A549 treated with dexamethasone at 1 μM for 4 hours (cell line): ENCODE data around the gene CBFA2T3. TPM values are rescaled to one million over a fixed set of nuclear protein-coding genes. Genes with fewer than 3 reads are reported as not detected.

Experiments used
- total RNA-seq: library from RNA; stranded (reverse); fragments of 200-300 nt; extraction: Qiagen RNA extraction; gene quantifications from 5 replicates; pipeline ENCODE4 v1.2.3, GENCODE V29; 2022

The CBFA2T3 gene
- total RNA-seq = 0.88 to 1.5 TPM (median 1.0 TPM) in 5 replicates

DNA sequence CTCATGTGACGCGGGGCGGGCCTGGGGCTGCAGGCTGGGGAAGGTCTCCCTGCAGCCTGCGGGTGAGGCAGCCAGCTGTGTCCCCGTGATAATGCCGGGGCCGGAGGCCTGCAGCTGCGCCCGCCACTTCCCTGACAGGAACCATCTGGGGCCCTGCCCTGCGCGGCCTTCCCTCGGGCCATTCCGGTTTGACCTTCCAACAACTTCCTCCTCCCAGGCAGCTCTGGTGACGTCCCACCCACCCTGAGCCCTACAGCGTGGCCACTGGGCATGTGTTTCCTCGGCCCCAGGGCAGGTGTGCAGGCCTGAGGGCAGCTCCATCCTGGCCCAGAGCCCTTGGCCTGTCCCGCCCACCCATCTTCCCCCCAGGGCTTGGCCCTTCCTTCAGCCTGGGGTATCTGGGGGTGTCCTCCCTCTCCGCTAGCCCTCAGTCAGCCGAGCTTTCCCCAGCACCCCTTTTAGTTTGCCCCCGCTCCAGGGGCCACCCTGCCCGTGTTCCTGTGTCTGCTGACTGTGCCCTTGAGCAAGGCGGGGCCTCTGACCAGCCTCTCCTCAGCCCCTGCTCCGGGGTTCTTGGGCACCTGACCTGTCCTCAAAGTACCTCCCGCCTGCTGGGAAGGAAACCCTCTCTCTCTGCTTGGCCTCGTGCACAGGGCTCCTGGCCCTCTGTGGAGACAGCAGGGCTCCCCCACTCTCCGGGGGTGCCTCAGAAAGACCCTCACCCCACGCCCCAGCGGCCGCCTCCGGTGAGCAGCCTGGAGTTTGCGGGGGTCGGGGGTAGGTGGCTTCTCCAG is at the start of gene CBFA2T3:
Gene CBFA2T3 (minus strand): TSS at position 190 of the 794 bp plus-strand sequence. CDS start 400 bp downstream, outside the sequence.

DNA sequence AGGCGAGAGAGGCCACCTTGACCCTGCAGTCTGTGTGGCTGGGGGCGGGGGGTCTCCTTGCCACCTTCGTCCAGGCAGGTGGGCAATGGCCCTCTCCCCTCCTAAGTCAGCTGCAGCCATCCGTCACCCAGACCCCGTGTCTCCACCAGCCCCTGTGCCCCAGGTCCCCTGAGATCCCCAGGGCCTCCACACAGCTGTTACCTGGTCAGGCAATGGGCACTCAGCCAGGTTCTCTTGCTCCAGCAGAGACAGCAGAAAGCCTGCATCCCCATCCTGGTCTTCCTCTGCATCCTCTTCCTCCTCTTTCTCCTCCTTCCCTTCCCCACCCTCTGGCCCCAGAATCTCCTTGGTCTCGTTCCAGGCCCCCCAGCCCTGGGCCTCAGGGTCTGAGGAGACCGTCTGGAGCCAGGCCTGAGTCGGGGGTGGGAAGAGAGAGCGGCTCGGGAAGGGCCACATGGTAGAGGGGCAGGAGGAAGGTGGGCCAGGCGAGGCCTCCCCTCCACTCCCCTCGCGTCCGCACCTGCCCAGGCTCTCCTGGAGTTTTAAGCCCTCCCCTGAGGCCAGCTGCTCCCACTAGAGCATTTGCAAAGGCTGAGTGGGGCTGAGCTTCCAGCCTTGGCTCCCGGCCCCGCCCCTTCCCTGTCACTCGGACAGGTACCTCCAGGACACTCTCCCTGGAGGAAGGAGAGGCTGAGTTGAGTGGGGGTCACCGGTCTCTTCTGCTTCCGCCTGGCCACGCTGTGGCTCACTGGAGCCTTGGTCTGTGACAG is 110.7 kb downstream of the CBFA2T3 start, which contains the start of gene PABPN1L:
Gene PABPN1L (minus strand): TSS at position 510 of the 770 bp plus-strand sequence. CDS start 54 bp downstream, at position 456.

DNA sequence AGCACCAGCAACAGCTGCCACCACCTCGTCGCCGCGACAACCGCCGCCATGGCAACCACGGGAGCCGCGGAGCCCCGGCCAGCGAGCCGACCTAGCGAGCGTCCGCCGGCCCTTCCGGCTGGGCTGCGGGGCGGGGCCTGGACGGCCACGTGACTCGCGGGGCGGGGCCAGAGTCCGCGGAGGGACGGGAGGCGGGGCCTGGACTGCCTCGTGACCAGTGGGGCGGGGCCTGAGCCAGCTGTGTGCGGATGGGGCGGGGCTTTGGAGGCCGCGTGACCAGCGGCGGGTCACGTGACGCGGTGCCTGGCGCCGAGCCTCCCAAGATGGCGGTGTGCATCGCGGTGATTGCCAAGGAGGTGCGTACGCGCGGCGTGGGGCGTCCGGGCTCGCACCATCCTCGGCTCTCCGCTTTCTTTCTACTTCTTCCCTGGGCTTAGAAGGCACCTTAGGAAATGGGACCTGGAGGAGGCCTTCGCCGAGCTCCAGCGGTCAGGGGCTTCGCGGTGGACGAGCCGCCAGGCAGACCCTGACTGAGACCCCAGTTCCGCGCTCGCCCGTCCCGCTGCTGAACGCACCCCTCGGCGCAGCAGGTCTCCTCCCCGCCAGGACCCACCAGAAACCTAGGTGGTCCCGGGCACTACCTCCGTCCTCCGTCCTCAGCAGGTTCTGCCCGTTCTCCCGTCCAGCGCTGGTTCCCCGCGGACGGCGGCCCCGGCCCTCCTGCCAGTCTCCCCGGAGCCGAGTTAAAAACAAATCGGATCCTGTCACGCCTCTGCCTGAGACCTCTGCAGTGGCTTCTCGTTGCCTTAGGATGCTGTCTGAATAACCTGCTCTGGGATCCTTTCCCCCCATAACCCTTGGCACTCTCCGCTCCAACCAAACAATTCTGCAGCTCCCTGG is 119.9 kb downstream of the CBFA2T3 start, which contains the start of the genes GALNS and TRAPPC2L:
Gene GALNS (minus strand): TSS at position 120 of the 900 bp plus-strand sequence. CDS start 70 bp downstream, at position 50.
Gene TRAPPC2L (plus strand): TSS at position 300 of the 900 bp plus-strand sequence. CDS start 24 bp downstream, at position 324.

Other genes starting within 250 kb of the CBFA2T3 start
- gene PIEZO1, start 192.0 kb downstream of the CBFA2T3 start, total RNA-seq = 79.2 to 137 TPM (median 122 TPM) in 5 replicates
- 21.2 to 32.5 TPM (median 30.5 TPM) in 5 replicates for gene CDT1, start 173.4 kb downstream of the CBFA2T3 start, total RNA-seq
- gene APRT, start 165.3 kb downstream of the CBFA2T3 start, total RNA-seq = 336 to 435 TPM (median 385 TPM) in 5 replicates
- gene GALNS, start 120.3 kb downstream of the CBFA2T3 start, total RNA-seq = 33.6 to 49.8 TPM (median 48.4 TPM) in 5 replicates
- 80.7 to 133 TPM (median 96.2 TPM) in 5 replicates for gene TRAPPC2L, start 120.1 kb downstream of the CBFA2T3 start, total RNA-seq
- not detected in 5 replicates for gene PABPN1L, start 110.5 kb downstream of the CBFA2T3 start, total RNA-seq
- 13.8 to 20.0 TPM (median 18.2 TPM) in 5 replicates for gene ACSF3, start 116.6 kb upstream of the CBFA2T3 start, total RNA-seq
- 0.19 to 0.27 TPM (median 0.23 TPM) in 5 replicates for gene CDH15, start 194.5 kb upstream of the CBFA2T3 start, total RNA-seq
- gene SLC22A31, start 223.3 kb upstream of the CBFA2T3 start, total RNA-seq = 0.98 to 1.4 TPM (median 1.2 TPM) in 5 replicates
- gene ZNF778, start 240.5 kb upstream of the CBFA2T3 start, total RNA-seq = 7.1 to 12.0 TPM (median 8.0 TPM) in 5 replicates